GM18508 (cell line): ENCODE data around the gene CNTRL.

Source experiments
- ATAC-seq: cut with Tn5 transposase; IDR thresholded peaks from one replicate; pipeline ENCODE4 v1.9.1; 2021; ENCODE audit warnings: moderate number of reproducible peaks; ENCODE audit not compliant: insufficient read depth, unreplicated experiment

Gene CNTRL

GRCh38 chr9:121222524-121223171 is 147.9 kb downstream of the CNTRL start:
- ATAC-seq = no peak

DNA sequence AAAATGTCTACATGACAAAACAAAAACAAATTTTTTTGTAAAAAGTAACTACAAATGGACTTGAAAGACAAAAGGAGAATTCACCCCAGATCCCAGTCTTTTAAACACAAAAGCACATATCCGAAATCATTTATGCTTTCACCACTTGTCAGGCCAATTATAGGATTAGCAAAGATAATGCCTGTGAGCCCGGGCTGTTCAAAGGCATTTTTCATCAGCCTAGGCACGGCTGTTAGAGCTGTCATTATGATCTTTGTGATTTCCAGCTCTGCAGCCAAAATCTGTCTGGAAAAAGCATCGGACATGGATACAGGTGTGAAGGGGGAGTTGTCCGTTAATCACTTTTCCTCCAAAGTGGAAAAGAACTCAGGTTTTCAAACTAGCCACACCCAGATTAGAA is 150.5 kb downstream of the CNTRL start:
- ATAC-seq = no peak

DNA sequence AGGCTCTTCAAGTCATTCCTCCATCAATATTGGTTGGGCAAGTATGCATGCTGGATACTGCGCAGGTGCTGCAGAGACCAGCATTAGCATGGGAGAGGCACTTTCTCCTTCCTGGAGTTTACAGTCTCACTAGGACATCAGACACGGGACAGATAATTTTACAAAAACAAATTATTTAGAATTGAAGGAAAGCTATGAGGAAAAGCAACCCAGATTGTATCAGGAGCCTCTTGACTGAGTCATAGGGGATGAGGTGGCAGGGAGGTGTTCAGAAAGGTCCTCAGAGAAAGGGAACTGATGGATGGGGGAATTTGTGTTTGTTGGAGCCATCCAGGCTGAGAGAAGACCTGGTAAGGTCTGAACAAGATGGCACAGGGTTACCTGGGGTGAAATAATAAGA is 151.4 kb downstream of the CNTRL start:
- ATAC-seq = no peak
